ENCODE results near the gene SEZ6L2.
"Not testable (repeated sequence)": the region's sequence is repeated elsewhere in the genome, so short reads cannot be mapped to it uniquely, and the experiment has no call there.

The SEZ6L2 gene

DNA sequence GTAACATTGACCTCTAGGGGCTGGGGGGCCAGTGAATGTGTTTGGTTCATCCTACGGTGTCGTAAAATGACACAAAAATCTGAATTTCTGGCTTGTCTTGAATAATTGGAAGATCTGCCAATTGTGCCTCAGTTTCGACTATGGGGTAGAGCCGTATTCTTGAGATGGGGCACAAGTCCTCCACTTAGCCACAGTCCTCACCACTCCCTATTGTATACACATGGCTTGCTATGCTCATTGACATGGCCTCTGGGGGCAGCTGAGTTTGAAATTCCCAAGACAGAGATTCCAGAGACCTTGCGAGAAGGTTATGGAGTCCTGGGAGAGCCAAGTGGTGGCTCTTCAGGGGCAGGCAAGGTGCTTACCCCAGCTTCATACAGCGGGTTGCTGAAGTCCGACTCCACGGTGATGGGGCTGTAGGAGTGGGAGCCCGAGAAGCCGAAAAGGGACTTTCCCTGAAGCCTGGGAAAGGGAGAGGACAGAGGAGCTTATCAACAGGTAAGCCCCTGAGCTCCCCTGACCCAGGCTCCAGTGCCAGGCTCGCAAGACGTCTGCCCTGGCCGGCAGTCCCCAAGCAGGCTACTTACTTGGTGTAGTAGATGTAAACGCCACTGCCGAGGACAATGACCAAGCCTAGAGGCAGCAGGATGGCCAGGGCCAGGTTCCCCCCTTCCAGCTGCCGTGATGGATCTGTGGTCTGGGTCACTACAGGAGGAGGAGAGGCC is 27.4 kb downstream of the SEZ6L2 start:
- no peak overlapping the region for H3K4me3 ChIP-seq (ENCODE audit: low read depth, low read length)
- TF ChIP-seq, protein P1, sequence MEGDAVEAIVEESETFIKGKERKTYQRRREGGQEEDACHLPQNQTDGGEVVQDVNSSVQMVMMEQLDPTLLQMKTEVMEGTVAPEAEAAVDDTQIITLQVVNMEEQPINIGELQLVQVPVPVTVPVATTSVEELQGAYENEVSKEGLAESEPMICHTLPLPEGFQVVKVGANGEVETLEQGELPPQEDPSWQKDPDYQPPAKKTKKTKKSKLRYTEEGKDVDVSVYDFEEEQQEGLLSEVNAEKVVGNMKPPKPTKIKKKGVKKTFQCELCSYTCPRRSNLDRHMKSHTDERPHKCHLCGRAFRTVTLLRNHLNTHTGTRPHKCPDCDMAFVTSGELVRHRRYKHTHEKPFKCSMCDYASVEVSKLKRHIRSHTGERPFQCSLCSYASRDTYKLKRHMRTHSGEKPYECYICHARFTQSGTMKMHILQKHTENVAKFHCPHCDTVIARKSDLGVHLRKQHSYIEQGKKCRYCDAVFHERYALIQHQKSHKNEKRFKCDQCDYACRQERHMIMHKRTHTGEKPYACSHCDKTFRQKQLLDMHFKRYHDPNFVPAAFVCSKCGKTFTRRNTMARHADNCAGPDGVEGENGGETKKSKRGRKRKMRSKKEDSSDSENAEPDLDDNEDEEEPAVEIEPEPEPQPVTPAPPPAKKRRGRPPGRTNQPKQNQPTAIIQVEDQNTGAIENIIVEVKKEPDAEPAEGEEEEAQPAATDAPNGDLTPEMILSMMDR (IDR thresholded peaks at IDR 0.05; ENCODE audit: low read depth, low read length, missing control alignments), result no peak
- DNase-seq (ENCODE audit: low read depth), result no peak

GRCh38 chr16:29869067-29869466 is 30.3 kb downstream of the SEZ6L2 start:
- H3K4me3 ChIP-seq (ENCODE audit: low read depth, low read length); DNase-seq (ENCODE audit: low read depth): not testable (repeated sequence)

DNA sequence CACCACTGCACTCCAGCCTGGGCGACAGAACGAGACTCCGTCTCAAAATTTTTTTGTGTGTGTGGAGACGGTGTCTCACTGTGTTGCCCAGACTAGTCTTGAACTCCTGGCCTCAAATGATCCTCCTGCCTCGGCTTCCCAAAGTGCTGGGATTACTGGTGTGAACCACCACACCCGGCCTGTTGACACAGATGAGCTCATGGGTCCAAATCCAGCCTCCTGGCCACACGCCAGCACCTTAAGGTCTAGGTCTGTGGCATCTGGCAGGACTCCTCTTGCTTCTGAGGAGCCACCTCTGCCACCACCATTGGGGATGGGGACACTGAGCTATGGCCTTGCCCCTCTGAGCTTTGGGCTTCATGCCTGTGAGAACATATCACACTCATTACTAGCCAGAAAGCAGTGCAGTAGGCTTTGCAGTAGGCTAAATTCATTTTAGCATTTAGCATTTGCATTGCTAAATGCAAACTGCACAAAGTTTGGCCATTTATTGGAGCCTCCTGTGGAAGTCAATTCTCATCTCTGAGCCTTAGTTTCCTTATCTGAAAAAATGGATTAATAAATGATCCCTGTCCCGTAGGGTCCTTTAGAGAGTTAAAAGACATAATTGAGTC is 30.8 kb downstream of the SEZ6L2 start:
- DNase-seq (ENCODE audit: low read depth), result no peak
- TF ChIP-seq, protein P1 (IDR thresholded peaks at IDR 0.05; ENCODE audit: low read depth, low read length, missing control alignments), result no peak
- H3K4me3 ChIP-seq (ENCODE audit: low read depth, low read length), result no peak overlapping the region

DNA sequence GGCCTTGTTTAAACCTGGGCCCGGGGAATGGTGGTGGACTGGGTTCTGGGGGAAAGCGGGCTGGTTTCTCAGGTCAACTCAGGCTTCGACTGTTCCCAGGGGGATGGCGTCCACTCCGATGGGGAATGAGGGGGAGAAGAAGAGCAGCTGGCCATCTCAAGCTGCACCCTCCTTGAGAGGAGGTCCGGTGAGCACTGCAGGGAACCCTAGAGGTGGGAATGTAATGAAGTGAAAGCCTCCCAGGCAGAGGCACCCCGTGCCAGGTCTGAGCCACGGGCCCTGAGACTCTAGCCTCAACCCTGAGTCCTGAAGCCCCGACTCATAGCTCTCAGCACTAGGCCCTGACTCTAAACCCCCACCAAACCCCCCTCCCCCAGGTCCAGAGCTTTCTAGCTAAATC is 35.1 kb downstream of the SEZ6L2 start:
- no peak for DNase-seq (ENCODE audit: low read depth)
- H3K4me3 ChIP-seq (ENCODE audit: low read depth, low read length), result no peak overlapping the region
- TF ChIP-seq, protein P1 (IDR thresholded peaks at IDR 0.05; ENCODE audit: low read depth, low read length, missing control alignments), result no peak

DNA sequence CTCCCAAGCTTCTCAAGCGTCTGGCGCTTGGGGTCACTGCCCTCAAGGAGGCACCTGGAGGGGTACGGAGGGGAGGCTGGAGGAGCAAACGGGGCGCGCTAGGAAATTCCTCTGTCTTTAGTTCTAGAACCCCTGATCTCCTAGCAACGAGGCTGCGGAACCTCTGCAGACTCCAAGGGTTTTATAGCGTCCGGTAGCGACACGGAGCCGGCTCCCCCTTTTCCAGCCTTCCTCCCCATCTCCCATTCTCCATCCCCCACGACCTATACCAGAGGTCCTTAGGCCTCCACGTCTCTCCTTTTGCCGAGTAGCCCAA is 35.7 kb downstream of the SEZ6L2 start:
- H3K4me3 ChIP-seq (ENCODE audit: low read depth, low read length), result peak overlapping the region; percentile 26; the same call in 1 of the 2 replicates
- TF ChIP-seq, protein P1 (IDR thresholded peaks at IDR 0.05; ENCODE audit: low read depth, low read length, missing control alignments), result no peak
- DNase-seq (ENCODE audit: low read depth), result no peak

- TF ChIP-seq, protein P1 (IDR thresholded peaks at IDR 0.05; ENCODE audit: low read depth, low read length, missing control alignments), result peak; percentile 81
- peak within 1 kb of the TSS; percentile 93 for H3K4me3 ChIP-seq (ENCODE audit: low read depth, low read length)
- peak; percentile 93 for DNase-seq (ENCODE audit: low read depth)
These were observed 36.3 kb downstream of the SEZ6L2 start, which contains the start of gene CDIPT for GRCh38 chr16:29862884-29863668. Gene CDIPT, minus strand, starts transcription at chr16:29863226. Its CDS starts 369 bp downstream, at chr16:29862857.

- H3K4me3 ChIP-seq (ENCODE audit: low read depth, low read length), result peak overlapping the region; percentile 93
- DNase-seq (ENCODE audit: low read depth), result no peak
- TF ChIP-seq, protein P1 (IDR thresholded peaks at IDR 0.05; ENCODE audit: low read depth, low read length, missing control alignments), result no peak
These were observed 36.9 kb downstream of the SEZ6L2 start for GRCh38 chr16:29862383-29862883.
